COR-L47 (cell line): ENCODE measurements around the gene TMTC2.
"Not testable (repeated sequence)": the region's sequence is repeated elsewhere in the genome, so short reads cannot be mapped to it uniquely, and the experiment has no call there.

Source experiments
- DNase-seq: peaks from one replicate; lab custom pipeline; 2025; lab: John Stamatoyannopoulos, UW

TMTC2 gene

DNA sequence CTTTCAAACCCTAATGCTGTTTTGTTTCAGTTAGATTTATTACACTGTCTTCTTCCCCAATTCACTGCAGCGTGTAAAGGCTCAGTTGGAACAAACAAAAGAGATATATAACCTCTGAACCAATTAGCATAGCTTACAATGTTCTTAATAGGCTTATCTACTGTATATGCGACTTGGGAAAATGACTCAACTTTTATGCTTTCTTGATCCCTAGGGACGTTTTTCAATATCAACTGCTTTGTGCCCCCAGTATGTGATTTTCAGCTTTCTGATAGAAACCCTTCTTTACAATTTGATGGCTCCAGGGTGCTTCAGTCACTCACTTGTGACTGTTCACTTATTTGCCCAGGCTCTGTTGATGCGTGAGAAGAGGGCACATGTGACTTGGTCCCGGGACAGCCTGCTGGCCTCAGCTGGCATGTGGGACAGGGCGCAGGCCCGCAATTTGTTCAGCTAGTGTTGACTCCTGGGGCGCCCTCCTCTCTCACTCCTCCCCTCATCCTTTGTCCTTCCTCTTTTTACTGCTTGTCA lies 107.1 kb downstream of the TMTC2 start:
- DNase-seq, result no peak

DNA sequence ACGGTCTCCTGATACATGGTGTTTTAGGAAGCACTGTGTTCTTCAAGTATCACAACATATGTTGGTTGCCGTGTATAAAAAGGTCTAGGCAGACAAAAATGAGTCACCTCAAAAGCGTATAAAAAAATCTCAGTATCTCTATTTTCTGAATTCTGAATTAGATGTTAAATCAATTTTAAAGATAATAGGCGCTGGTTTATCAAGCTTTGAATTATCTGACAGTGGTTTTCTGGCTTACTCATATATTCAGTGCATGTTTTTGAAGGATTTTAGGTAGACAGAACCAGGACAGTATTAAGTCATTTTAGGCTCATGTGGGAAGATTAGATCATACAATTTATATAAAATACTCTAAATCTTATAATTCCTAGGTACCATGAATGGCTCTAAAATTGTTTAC lies 110.8 kb downstream of the TMTC2 start:
- DNase-seq, result no peak

DNA sequence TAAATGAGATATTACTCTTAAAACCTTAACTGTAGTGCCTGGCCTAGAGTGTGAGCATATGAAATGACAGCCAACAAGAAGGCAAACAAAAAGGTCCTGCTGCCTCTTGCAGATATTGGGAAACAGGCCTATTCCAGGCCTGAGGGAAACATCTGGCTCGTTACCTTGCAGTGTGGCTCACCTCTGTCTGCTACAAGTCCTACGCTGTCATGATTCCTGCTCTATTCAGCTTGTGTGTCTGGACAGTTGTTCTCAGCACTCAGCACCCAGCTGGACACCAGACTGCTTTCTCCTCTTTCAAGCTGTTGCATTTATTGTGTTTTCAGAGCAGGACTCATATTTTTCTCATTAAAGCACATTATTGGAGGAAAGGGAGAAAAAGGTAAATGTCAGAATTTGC lies 113.5 kb downstream of the TMTC2 start:
- no peak for DNase-seq

DNA sequence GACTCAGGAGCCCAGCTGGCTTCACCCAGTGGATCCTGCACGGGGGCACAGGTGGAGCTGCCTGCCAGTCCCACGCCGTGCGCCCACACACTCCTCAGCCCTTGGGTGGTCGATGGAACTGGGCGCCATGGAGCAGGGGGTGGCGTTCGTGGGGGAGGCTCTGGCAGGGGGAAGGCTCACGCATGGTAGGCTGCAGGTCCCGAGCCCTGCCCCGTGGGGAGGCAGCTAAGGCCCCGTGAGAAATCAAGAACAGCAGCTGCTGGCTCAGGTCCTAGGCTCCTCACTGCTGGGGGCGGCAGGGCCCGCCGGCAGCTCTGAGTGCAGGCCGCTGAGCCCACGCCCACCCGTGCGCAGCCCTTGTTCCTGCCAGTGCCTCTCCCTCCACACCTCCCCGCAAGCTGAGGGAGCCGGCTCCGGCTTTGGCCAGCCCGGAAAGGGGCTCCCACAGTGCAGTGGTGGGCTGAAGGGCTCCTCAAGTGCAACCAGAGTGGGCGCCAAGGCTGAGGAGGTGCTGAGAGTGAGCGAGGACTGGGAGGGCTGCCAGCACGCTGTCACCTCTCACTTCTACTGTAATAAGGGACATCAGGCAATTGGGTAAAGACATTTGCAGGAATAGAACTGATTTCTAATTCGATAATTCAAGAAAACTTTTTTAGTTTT lies 115.4 kb downstream of the TMTC2 start:
- no peak for DNase-seq

DNA sequence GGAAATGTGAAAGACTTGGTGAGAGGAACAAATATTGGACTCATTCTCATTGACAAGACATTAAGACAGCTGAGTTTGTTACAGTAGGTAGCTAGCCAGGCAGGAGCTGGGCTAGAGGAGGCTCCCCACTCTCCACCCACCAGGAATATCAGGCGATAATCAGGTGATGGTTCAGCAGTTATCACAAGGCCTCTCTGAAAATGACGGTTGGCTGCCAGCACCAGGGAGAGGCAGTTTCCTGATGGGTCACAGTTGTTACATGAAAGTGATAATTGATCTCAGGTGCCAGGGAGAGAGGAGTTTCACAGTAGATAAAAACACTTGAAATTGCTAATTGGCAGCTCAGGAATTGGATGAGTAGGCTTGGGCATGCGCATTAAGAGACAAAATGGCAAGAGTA lies 116.5 kb downstream of the TMTC2 start:
- DNase-seq, result no peak

DNA sequence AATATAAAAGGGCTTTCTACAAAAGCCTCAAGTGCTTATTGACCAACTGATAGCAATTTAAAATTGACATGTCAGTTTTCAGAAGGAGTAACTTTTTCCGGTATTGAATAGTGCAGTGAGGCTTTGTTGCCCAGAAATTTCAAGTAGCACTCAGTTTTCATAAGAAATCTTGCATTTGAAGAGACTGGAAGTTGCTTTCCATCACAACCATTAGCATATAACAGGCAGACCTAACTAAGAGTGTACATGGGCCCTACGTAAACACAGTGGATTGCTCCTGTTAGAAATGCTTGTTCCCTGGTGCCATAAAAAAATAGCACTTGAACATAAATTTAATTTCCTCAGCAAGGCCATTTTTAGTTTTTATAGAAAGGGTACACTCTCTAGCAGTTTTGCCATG lies 117.9 kb downstream of the TMTC2 start:
- no peak for DNase-seq

DNA sequence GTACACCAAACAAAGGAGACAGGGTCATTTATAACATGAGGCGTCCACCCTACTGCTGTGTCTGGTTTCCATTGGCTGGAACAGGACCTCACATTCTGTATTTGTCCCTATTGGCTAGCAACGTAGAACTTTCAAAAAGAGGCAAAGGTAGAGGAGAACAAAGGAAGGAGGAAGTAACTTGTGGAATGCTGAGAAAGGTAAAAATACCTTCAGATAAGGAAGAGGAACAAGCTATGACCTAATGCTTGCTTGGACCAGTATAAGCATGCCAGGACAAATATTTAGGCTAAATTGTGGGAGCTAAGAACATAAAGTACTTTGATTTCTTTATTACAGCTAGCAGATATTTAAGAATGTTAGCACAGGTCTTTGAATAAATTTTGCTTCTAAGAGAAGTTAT lies 118.3 kb downstream of the TMTC2 start:
- not testable (repeated sequence) for DNase-seq

DNA sequence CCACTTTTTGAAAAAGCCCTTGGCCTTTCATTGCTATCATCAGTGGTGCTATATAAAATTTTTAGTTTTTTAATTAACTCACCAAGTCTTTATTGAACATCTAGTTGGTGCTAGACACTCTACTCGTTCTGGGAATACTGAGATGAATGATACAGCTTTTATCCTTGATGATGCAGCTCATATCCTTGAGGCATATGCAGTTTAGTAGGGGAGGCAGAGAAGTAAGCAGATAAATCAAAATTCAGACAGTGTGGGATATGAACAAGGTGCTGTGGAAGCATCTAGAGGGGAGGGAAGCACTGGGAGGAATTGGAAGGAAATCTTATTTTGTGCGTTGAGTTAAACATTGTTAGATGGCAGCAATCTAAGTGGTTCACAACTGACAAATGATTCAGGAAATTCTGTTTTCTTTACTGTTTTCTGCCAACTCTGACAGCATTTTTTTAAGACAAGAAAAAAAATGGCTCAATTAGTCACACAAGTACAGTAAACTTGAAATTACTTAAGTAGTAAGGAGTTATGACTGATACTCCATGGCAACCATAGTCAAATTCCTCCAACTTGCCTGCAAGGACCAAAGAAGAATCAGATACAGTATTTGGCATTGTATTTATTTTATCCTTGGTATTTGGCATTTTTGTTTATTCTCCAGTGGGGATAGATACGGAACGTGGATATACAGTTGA lies 119.2 kb downstream of the TMTC2 start:
- DNase-seq, result no peak

DNA sequence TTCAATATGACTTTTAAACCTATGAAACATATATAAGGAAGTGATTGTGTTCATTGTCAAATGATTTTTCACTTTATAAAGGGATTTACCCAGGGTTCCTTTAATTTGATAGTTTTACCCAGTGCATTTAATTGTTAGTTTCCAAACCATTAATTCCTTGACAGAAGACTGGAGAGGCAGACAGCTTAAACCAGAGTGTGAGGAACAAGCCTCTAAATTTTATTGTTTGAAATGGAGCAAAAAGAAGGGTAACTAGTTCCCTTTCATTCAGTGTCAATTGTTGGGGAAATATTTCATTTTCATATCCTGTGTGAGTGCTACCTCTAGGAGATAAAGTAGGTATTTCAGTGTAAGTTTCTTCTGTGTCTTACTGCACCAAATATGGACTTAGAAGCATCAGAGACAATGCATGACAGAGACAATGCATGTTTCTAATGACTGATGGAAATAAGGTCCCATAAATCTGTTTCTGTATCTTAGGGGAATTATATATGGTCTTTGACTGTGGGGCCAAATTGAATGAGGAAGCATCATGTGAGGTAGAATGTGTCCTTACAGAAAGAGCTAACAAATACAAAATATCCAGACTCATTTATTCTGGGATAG lies 120.5 kb downstream of the TMTC2 start:
- no peak for DNase-seq

DNA sequence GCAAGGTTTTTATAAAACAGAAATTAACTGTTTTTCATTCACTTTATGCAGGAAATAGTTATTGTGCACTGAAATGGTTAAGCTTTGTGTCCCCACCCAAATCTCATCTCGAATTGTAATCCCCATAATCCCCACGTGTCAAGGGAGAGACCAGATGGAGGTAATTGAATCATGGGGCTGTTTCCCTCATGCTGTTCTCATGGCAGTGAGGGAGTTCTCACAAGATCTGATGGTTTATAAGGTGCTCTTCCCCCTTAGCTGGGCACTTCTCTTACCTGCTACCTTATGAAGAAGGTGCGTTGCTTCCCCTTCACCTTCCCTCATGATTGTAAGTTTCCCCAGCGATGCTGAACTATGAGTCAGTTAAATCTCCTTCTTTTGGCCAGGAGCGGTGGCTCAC lies 123.9 kb downstream of the TMTC2 start:
- DNase-seq, result no peak

DNA sequence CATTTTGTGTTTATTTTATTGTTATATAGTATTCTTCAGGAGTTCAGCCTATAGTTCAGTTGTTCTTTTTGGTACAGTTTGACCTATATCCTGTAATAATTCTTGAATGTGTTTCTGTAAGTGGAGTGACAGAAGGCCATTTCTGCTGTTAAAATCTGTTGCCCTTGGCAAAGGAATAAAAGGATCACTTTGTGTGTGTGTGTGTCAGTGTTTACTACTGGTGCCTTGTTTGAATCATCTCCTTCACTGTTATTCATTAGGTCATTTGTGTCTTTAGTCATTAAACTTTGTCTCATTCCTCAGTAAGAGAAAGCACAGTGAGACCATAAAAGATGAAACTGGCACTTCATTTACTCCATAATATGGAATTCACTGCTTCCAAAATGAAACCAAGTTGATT lies 130.7 kb downstream of the TMTC2 start:
- DNase-seq, result no peak

DNA sequence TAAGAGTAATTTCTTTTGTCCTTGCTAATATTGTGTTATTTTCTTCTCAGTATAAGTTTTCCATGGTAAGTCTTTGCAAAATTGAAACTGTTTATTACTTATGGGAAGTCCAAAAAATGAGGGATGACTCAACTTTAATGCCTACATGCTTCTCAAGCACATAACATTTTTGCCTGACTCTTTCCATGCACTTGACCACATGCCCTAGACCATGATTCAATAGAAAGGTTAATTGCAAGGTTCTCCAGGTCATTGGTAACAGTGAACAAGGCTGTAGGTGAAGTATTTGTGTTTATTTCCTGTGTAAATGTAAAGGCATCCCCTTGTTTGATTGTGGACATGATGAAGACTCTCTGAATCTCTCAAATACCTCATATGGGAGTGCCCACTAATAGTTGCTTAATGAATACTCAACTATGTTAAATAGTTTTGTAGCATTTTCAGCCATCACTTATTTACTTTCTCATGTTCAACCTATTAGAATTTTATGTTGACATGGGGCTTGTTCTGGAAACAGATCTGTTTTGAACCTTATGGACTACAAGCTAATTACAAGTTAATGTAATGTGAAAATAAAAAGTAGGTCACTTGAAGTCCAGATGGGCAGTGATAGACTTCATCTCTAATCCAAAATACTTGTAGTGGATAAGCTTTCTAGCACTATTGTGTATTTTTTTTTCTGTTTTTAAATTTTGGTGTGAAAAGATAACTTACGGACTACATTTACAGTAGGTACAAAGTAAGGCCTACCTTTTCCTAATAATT lies 131.7 kb downstream of the TMTC2 start:
- no peak for DNase-seq

DNA sequence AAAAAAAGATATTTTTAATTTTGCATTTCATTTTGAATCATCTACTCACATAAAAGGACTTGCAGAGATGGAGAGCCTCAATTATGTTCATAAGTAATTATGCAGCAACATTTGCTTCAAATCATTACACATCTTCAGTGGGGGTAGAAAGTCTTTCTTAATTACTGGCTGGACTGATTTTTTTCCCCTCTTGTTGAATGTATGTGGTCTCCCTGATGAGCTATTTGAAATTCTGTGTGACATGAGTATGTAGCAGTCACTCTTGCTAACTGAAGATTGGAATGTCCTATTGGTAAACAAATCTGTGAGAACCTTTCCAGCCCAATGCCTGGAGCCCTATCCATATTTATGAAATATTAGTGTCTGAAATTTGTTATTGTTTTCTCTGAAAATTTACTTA lies 139.8 kb downstream of the TMTC2 start:
- DNase-seq, result no peak

DNA sequence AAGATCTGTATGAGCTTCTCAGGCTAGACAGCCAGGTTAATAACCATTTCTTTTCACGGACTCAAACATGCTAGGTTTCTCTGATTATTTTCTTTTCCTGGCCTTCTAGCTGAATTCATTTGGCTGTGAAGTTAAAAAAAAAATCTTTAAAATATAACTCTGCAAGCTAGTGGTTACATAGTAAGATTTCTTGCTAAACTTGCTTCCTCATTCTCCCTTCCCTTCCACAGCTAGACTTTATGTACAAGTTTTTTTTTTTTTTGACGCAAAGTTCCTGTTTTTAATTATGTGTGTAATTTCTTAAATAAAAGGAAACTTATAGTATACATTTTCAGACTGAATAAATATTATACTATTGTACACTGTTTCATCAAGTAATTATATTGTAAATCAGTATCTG lies 145.4 kb downstream of the TMTC2 start:
- no peak for DNase-seq

DNA sequence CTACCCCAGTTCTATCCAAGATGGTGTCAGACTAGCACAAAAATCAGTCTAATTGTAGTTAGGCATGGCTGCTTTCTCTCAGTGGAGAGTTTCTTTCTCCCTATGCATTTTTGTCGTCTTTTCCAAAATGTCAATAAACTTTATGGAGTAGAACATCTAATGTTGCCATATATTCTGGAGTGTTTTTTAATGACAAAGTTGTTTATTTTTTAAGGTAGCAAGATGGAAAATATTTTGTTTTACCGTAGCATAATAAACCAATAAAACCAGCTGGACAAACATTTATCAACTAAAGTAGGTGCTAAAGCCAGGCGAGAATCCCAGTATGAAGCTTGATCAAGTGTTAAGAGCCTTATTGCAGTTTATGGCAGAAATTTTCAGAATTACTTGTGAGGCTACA lies 146.3 kb downstream of the TMTC2 start:
- DNase-seq, result no peak

DNA sequence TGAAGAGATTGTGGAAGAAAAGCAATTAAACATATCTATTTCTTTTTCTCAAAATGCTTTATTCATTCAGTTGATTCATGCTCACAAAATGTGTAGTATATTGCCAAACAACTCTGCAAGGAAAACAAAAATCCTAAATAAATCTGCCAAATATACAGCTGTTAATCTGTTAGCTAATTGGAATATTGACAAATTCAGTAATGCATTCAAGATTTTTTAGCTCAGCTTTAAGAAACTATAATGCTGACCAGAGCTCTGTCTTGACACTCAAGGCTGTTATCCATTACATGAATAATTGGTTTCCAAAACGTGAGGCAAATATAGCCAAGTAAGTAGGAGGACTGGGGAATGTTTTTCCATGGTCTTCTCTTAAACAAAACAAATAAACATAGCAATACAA lies 146.8 kb downstream of the TMTC2 start:
- no peak for DNase-seq

DNA sequence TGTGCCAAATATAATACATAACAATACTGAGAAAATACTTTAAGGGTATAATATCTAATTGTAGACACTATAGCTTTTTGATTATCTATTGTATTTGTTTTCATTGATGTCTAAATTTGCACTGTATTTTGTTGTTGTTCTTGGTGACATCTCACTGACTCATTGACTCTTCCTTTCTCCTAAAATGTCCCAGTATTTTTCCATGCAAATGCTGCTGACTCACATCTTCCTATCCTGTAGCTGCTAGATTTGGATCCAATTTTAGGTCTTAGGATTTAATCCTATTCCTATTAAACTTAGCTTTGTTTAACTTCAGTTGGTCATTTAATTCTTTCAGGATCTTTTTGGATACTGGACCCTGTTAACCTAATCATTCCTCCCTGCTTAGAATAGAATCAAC lies 148.5 kb downstream of the TMTC2 start:
- DNase-seq, result no peak

DNA sequence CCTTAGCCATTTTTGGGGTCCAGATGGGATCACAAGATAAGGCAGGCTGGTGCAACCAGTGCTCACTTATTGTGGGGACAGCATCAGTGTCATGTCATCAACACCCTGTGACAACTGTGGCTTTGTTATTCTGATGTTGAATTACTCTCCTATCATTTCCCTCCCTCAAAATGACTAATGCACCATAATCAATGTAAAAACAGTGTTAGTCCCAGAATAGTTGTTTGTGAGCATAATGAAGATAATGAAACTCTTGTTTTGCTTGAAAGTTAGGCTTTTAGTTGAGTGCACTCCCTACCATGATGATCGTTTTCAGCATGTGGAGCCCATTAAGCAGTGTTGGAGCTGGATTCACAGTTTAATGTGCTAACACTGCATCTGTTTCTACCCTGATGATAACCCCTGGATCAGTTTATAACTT lies 151.4 kb downstream of the TMTC2 start:
- DNase-seq, result no peak

DNA sequence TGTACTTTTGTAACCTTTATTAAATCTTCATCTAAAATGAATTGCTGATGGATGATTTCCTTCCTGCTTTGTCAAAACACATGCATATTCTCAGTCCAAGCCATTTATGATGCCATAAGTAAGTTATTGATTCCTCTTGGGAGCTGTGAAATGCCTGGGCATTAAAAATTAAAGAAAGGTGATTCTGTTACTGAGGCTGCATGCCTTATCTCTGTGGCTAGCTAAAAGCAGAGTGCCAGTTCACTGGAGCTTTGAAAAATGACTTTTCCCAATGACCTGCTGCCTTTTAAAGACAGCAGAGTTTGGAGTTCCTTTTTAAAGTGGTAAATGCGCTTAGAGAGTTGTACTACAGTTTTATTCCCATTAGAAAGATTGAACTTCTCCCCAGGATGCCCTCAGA lies 152.1 kb downstream of the TMTC2 start:
- no peak for DNase-seq

DNA sequence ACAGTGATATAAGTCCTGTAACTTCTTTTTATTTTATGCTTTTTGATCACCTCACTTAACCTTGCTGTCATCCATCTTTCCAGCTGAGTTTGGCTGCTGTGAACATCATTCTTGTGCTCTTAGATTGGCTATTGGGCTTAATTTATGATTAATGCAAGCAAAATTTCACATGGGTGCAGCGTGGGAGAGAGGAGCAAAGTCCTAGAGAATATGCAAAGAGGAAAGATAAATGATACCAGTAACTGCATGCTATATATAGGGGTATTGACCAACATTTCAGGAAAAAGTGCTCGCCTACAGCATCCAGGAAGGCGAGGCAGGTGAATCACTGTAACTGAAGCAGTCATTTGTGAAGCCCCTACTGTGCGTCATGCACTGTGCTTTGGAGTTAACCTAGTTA lies 153.1 kb downstream of the TMTC2 start:
- no peak for DNase-seq

DNA sequence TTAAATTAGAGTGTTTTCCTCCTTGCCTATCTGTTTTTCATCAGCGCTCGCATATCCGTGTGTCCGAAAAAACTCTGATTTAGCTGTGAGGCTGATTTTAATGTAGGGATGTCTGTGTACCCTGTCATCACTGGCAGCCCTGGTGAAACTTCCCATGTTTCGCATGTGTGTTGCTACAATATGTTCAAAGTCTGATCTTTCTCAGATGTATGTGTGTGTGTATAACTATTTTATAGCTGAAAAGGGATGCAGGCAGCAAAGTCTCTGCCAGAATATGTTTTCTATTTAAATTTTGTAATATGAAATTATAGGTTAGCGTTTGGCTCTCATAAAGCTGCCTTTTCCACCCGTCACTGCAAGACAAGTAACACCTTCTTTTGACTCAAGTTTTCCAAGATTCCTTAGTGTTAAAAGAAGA lies 154.8 kb downstream of the TMTC2 start:
- no peak for DNase-seq

DNA sequence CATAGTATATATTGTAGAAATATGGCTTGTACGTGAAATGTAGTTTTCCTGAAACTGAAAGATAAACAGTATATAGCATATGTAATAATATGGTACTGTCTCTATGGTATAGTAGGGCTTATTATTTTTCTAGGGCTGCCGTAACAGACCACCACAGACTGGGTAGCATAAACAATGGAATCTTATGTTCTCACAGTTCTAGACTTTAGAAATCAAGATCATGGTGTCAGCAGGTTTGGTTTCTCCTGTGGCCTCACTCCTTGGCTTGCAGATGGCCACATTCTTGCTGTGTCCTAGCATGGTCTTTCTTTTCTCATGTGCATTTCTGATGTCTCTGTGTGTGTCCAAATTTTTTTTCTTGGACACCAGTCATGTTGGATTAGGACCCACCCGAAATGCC lies 155.8 kb downstream of the TMTC2 start:
- no peak for DNase-seq

DNA sequence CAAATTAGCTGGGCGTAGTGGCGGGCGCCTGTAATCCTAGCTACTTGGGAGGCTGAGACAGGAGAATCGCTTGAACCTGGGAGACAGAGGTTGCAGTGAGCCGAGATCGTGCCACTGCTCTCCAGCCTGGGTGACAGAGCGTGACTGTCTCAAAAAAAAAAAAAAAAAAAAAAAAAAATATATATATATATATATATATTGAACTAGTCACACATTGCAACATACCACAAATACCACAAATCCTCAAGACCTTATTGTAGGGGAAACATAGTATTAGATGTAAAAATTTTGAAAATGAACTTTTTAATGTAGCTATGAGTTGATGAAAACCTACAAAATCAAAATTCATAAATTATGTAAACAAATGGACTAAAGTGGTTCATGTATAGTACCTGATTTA lies 158.4 kb downstream of the TMTC2 start:
- DNase-seq, result not testable (repeated sequence)
